ENCODE results near the gene PRSS36. TPM values are rescaled to one million over a fixed set of nuclear protein-coding genes. Genes with fewer than 3 reads are reported as not detected.
A peak's percentile ranks its signal among the peaks of the same experiment; 100 is the strongest.
"Not testable (repeated sequence)": the region's sequence is repeated elsewhere in the genome, so short reads cannot be mapped to it uniquely, and the experiment has no call there.

The PRSS36 gene
- total and polyA plus RNA-seq, 9 of the 15 experiments (the other 6 are each of a cell fraction or from before 2014, with no cell fraction given) = 0.09 to 1.2 (median 0.54) TPM; not detected in 2

DNA sequence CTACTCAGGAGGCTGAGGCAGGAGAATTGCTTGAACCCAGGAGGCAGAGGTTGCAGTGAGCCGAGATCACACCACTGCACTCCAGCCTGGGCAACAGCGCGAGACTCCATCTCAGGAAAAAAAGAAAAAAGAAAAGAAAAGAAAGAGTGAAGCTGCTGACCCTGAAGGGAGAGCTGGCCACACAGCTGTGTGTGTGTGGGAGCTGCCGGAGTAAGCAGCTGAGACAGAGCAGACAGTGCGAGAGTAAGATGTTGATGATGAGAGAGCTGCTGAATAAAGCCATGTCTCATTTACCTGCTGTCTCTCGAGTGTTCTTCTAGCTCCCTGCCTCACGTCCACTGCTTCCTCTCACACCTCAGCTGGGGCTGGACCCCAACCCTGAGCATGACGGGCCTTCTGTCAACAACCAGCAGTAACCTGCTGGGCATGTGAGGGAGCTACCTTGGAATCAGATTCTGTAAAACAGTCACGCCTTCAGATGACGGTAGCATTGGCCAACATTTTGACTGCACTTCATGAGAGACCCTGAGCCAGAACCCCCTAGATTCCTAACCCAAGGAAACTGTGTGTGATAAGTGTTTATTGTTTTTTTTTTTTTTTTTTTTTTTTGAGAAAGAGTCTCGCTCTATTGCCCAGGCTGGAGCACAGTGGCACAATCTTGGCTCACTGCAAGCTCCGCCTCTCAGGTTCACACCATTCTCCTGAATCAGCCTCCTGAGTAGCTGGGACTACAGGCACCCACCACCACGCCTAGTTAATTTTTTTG, 48.8 kb downstream of the PRSS36 start:
- H3K9me1 ChIP-seq (ENCODE audit: control insufficient read depth, insufficient read depth, low read length); H3K9ac ChIP-seq (ENCODE audit: insufficient read depth in 1 of 2, low read depth in 2 of 2, low read length in 2 of 2); in situ Hi-C loops (cut with MboI); CTCF ChIA-PET (ENCODE audit: low intra/inter-chr PET ratio); H4K20me1 ChIP-seq (replicated peaks; ENCODE audit: control insufficient read depth, insufficient read depth, low read length); DNase-seq (ENCODE audit: extremely low read depth in 1 of 4, low spot score in 3 of 4); H3K4me3 ChIP-seq; H3K9me3 ChIP-seq (replicated peaks; ENCODE audit: control insufficient read depth, insufficient read depth, low read depth, low read length); H3K27ac ChIP-seq (ENCODE audit: extremely low read depth, low read depth, low read length); H3K4me2 ChIP-seq (ENCODE audit: insufficient read depth, low read length); H3K27me3 ChIP-seq (ENCODE audit: control insufficient read depth in 2 of 2, insufficient read depth in 2 of 2, low read length in 2 of 2); H3K36me3 ChIP-seq (ENCODE audit: control insufficient read depth, insufficient read depth, low read length); H3K79me2 ChIP-seq (ENCODE audit: control insufficient read depth, insufficient read depth, low read length); intact Hi-C loops (cut with micrococcal nuclease); BruUV-seq (replicated peaks): not testable (repeated sequence)
- Histone ChIP-seq H3K4me1 (replicated peaks in 1 of 2; ENCODE audit: control insufficient read depth in 2 of 2, insufficient read depth in 2 of 2, low read length in 2 of 2) (peaks cover 5 to 12% of the 10 kb centered on the region in 2 experiments; a peak in 4 of 5 replicates), H2AFZ (ENCODE audit: low read depth, low read length) (peak overlapping the region; percentile 77)
- FAIRE-seq = peak; percentile 65
- POLR2A ChIA-PET = interaction anchor here (0.7 to 3.0 kb wide), 6 partner anchors 20 to 349 kb away, joined by 3 to 19 read pairs (median 4); partner anchors contain the start of genes FUS, HSD3B7, ZNF646 and ZNF668
- WGBS (ENCODE audit: insufficient coverage, low coverage, missing lambda C conversion rate) = 53% methylated on average over 13 of the region's 13 CpGs
- peak; percentile 29; the same call in 2 of the 3 replicates for ATAC-seq
- TF ChIP-seq, protein P1, sequence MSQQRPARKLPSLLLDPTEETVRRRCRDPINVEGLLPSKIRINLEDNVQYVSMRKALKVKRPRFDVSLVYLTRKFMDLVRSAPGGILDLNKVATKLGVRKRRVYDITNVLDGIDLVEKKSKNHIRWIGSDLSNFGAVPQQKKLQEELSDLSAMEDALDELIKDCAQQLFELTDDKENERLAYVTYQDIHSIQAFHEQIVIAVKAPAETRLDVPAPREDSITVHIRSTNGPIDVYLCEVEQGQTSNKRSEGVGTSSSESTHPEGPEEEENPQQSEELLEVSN (IDR thresholded peaks at IDR 0.05; ENCODE audit: borderline replicate concordance in 1 of 2, extremely low read depth in 1 of 2, insufficient read depth in 1 of 2, insufficient read length in 1 of 2, low read depth in 1 of 2, low read length in 1 of 2, poor library complexity in 1 of 2, severe bottlenecking in 1 of 2) = peak in 1 of 2 experiments; percentile 5
- TF ChIP-seq CBFA2T3 (IDR thresholded peaks at IDR 0.05) (peak; percentile 40), ZNF121 (CRISPR knock-in tag; conservative IDR thresholded peaks at IDR 0.05) (peak; percentile 52), CBFA2T2 (conservative IDR thresholded peaks at IDR 0.05) (peak; percentile 29), BCOR (IDR thresholded peaks at IDR 0.05) (0 out of 2 replicates have a peak, but pooled peaks have one; percentile 26)
- TF ChIP-seq, protein P2, sequence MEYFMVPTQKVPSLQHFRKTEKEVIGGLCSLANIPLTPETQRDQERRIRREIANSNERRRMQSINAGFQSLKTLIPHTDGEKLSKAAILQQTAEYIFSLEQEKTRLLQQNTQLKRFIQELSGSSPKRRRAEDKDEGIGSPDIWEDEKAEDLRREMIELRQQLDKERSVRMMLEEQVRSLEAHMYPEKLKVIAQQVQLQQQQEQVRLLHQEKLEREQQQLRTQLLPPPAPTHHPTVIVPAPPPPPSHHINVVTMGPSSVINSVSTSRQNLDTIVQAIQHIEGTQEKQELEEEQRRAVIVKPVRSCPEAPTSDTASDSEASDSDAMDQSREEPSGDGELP (CRISPR knock-in tag; IDR thresholded peaks at IDR 0.05; ENCODE audit: borderline replicate concordance) = peak; percentile 57; the same call in 1 of the 2 replicates

Data from K562 (cell line).